BLaER1 treated with 17β-estradiol and CSF1 and Interleukin-3, amounts not matched to agents 10 nM and 100 nM (cell line): ENCODE results near the gene RPL7A.

Experiments used
- H3K27ac ChIP-seq, 11 experiments: shearing (Covaris generic); formaldehyde crosslinking; 2 replicates each; pipeline ENCODE4 v1.8.1; 2022
- H3K27me3 ChIP-seq, 11 experiments: shearing (Covaris generic); formaldehyde crosslinking; 2 replicates each; pipeline ENCODE4 v1.8.1; 2022
- H3K36me3 ChIP-seq, 11 experiments: shearing (Covaris generic); formaldehyde crosslinking; 2 replicates each; pipeline ENCODE4 v1.8.1; 2022
- H3K4me1 ChIP-seq, 10 experiments: shearing (Covaris generic); formaldehyde crosslinking; 2 replicates each; pipeline ENCODE4 v1.8.1; 2022
- H3K4me2 ChIP-seq, 11 experiments: shearing (Covaris generic); formaldehyde crosslinking; 2 replicates each; pipeline ENCODE4 v1.8.1; 2022
- H3K4me3 ChIP-seq, 10 experiments: shearing (Covaris generic); formaldehyde crosslinking; 2 replicates each; pipeline ENCODE4 v1.8.1; 2022
- H3K9ac ChIP-seq, 11 experiments: shearing (Covaris generic); formaldehyde crosslinking; 2 replicates each; pipeline ENCODE4 v1.8.1; 2022
- H3K9me3 ChIP-seq, 11 experiments: shearing (Covaris generic); formaldehyde crosslinking; replicated peaks in 1 of 11; 2 replicates each; pipeline ENCODE4 v1.8.1; 2022
- H4K20me1 ChIP-seq, 11 experiments: shearing (Covaris generic); formaldehyde crosslinking; 2 replicates each; pipeline ENCODE4 v1.8.1; 2022
- Cebpa-rat ChIP-seq, 11 experiments: shearing (Covaris generic); IDR thresholded peaks; 2 replicates each; pipeline ENCODE4 v1.8.1; 2022

RPL7A gene

DNA sequence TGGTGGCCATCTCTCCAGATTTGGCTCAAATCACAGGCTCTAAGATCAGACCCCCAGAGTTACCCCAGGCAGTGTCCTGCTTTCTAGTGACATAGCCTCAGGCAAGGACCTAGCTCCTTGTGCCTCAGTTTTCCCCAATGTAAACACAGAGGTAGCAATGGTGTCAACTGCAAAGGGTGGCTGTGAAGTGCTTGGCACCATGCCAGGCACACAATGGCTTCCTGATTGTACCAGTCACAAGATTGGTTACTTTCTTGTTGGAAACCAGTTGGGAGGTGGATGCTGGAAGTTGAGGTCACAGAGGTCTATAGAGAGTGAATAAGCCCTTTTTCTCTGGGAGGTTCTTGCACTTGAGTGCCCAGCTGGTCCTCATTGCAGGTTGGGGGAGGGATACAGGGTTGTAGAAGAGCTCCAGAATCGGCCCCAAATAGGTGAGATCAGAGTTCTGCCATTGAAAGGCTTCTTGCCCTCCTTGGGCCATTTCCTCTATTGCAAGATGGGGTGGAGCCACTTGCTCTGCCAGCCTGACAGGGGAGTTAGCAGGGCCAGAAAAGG, 30.5 kb downstream of the RPL7A start:
- H4K20me1 ChIP-seq = peaks cover 10 to 24% (median 21%) of the 10 kb centered on the region in 11 experiments; a peak in 20 of 22 replicates
- H3K9me3 ChIP-seq = peaks cover 0 to 14% (median 9%) of the 10 kb centered on the region in 11 experiments; a peak in 15 of 22 replicates
- H3K4me3 ChIP-seq = no peak overlapping the region
- H3K4me2 ChIP-seq = no peak overlapping the region
- H3K27ac ChIP-seq = no peak overlapping the region
- H3K27me3 ChIP-seq = no peaks in the 10 kb centered on the region
- no peak for TF ChIP-seq Cebpa-rat (IDR thresholded peaks at IDR 0.05)
- peaks cover 10 to 22% (median 19%) of the 10 kb centered on the region in 10 experiments for H3K4me1 ChIP-seq
- peaks cover 3 to 8% (median 5%) of the 10 kb centered on the region in 11 experiments; a peak in 21 of 22 replicates for H3K36me3 ChIP-seq
- no peak overlapping the region for H3K9ac ChIP-seq

DNA sequence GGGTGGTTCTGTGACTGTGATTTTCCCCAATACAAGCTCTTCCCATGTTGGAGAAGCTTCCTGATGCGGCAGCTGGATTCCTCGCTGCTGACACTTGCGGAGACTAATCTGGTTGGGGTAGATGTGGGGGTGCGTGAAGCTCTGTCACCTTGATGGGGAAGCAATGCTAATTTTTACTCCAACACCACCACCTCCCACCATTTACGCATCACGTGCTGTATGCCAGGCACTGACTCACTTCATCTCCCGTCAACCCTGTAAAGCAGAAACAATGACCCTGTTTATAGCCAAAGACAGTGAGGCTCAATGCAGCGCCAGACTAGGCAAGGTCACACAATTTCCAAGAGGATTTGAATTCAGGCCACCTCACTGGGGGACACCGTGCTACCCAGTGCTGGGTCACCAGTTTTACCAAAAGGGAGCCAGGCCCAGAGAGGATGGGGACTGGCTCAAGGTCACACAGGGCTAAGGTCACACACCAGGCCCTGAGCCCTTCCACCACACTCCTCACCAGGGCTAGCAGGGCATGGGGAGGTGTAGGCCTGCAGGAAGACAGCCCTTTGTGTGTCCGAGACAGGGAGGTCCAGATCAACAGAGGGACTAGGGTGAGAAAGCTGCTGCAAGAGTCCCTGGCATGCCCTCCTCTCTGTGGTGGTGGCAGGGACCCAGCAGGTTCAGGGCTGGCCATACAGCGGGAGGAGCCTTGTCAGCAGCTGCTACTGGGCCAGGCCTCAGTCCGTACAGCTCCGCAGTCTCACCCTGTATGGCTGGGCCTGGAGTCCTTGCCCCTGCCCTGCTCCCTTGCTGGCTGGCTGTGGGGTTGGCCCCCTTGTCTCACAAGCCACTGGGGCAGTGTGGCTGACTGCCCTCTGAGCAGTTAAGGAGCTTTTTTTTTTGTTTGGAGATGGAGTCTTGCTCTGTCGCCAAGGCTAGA, 31.4 kb downstream of the RPL7A start:
- Histone ChIP-seq H3K4me3 (no peak overlapping the region), H4K20me1 (peaks cover under 1 to 14% (median 11%) of the 10 kb centered on the region in 11 experiments; a peak in 18 of 22 replicates), H3K9me3 (peaks cover 0 to 14% (median 9%) of the 10 kb centered on the region in 11 experiments; a peak in 15 of 22 replicates), H3K36me3 (no peaks in the 10 kb centered on the region), H3K27me3 (no peaks in the 10 kb centered on the region), H3K9ac (no peak overlapping the region), H3K4me1 (peaks cover under 1 to 13% (median 10%) of the 10 kb centered on the region in 10 experiments; a peak in 19 of 20 replicates), H3K27ac (no peak overlapping the region), H3K4me2 (no peak overlapping the region)
- TF ChIP-seq Cebpa-rat (IDR thresholded peaks at IDR 0.05) = no peak

DNA sequence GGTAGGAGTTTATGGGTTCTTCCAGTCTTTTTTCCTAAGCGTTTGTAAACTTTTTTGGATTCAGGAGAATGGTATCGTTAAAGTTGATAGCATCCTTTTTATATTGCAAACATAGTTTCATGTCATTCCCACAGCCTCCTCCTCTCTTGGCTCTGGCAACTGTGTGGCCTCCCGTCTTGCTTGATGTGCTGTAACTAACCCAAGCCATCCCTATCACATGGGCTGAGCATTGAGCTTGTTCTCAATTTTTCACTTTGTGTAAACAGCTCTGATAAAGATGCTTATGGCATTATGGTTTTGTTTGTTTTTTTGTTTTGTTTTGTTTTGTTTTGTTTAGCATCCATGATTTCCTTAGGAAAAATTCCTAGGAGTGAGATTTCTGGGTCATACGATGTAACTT, 32.7 kb downstream of the RPL7A start:
- no peak overlapping the region for H3K9ac ChIP-seq
- no peaks in the 10 kb centered on the region for H3K36me3 ChIP-seq
- no peak for TF ChIP-seq Cebpa-rat (IDR thresholded peaks at IDR 0.05)
- H3K4me3 ChIP-seq = no peak overlapping the region
- H3K27ac ChIP-seq = no peak overlapping the region
- peaks cover 0 to 9% (median 7%) of the 10 kb centered on the region in 10 experiments; a peak in 16 of 20 replicates for H3K4me1 ChIP-seq
- H3K9me3 ChIP-seq = peaks cover 0 to 14% (median 9%) of the 10 kb centered on the region in 11 experiments; a peak in 15 of 22 replicates
- no peaks in the 10 kb centered on the region for H3K27me3 ChIP-seq
- H4K20me1 ChIP-seq = peaks cover 0 to 1% (median 0%) of the 10 kb centered on the region in 11 experiments; a peak in 5 of 22 replicates
- no peak overlapping the region for H3K4me2 ChIP-seq

- no peak overlapping the region for H3K27ac ChIP-seq
- no peaks in the 10 kb centered on the region for H4K20me1 ChIP-seq
- no peaks in the 10 kb centered on the region for H3K36me3 ChIP-seq
- H3K4me2 ChIP-seq = no peak overlapping the region
- H3K4me1 ChIP-seq = no peaks in the 10 kb centered on the region
- no peaks in the 10 kb centered on the region for H3K27me3 ChIP-seq
- no peak overlapping the region for H3K9ac ChIP-seq
- TF ChIP-seq Cebpa-rat (IDR thresholded peaks at IDR 0.05) = no peak
- H3K4me3 ChIP-seq = no peak overlapping the region
- peaks cover 0 to 11% (median 8%) of the 10 kb centered on the region in 11 experiments; a peak in 15 of 22 replicates for H3K9me3 ChIP-seq
These were observed 34.6 kb downstream of the RPL7A start for GRCh38 chr9:133382507-133383141.

GRCh38 chr9:133383438-133383837, 35.4 kb downstream of the RPL7A start:
- Histone ChIP-seq H3K9ac (no peak overlapping the region), H3K4me2 (no peak overlapping the region), H3K36me3 (no peaks in the 10 kb centered on the region), H3K27me3 (no peaks in the 10 kb centered on the region), H3K4me3 (no peak overlapping the region), H3K4me1 (no peaks in the 10 kb centered on the region), H3K27ac (no peak overlapping the region), H3K9me3 (peaks cover 0 to 2% (median under 1%) of the 10 kb centered on the region in 11 experiments; a peak in 7 of 22 replicates), H4K20me1 (no peaks in the 10 kb centered on the region)
- no peak for TF ChIP-seq Cebpa-rat (IDR thresholded peaks at IDR 0.05)

- H3K9me3 ChIP-seq = no peaks in the 10 kb centered on the region
- no peaks in the 10 kb centered on the region for H3K36me3 ChIP-seq
- no peak for TF ChIP-seq Cebpa-rat (IDR thresholded peaks at IDR 0.05)
- H4K20me1 ChIP-seq = no peaks in the 10 kb centered on the region
- no peaks in the 10 kb centered on the region for H3K27me3 ChIP-seq
- H3K4me3 ChIP-seq = no peak overlapping the region
- H3K4me2 ChIP-seq = no peak overlapping the region
- no peaks in the 10 kb centered on the region for H3K4me1 ChIP-seq
- no peak overlapping the region for H3K9ac ChIP-seq
- H3K27ac ChIP-seq = no peak overlapping the region
These were observed 36.8 kb downstream of the RPL7A start for GRCh38 chr9:133384736-133385321.

- no peak overlapping the region for H3K27ac ChIP-seq
- no peak for TF ChIP-seq Cebpa-rat (IDR thresholded peaks at IDR 0.05)
- H3K9ac ChIP-seq = no peak overlapping the region
- H3K36me3 ChIP-seq = no peaks in the 10 kb centered on the region
- no peaks in the 10 kb centered on the region for H4K20me1 ChIP-seq
- no peak overlapping the region for H3K4me2 ChIP-seq
- H3K4me1 ChIP-seq = no peaks in the 10 kb centered on the region
- peaks cover 0 to 3% (median under 1%) of the 10 kb centered on the region in 11 experiments; a peak in 7 of 22 replicates for H3K9me3 ChIP-seq
- H3K4me3 ChIP-seq = no peak overlapping the region
- H3K27me3 ChIP-seq = no peaks in the 10 kb centered on the region
These were observed 37.4 kb downstream of the RPL7A start for GRCh38 chr9:133385452-133385851.

DNA sequence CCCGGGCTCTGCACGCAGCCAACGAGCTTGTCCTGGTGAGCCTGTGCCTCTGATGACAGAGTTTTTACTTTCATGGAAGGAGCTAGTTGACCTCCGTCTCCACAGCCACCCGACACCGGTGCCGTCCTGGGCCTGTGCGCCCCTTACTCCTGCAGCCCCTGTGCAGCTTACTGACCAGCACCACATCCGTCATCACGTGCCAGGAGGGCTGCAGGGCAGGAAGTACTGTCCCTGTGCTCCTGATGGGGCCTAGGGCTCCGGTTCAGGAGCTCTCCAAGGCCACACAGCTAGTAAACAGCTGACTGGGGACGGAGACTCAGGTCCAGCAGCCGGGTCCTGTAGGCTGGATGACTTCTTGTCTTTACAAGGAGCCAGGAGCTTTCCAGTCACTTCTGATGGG, 38.3 kb downstream of the RPL7A start:
- Histone ChIP-seq H3K4me1 (no peaks in the 10 kb centered on the region), H3K4me3 (no peak overlapping the region), H3K27me3 (no peaks in the 10 kb centered on the region), H3K9me3 (peaks cover 0 to 10% (median 6%) of the 10 kb centered on the region in 11 experiments; a peak in 12 of 22 replicates), H4K20me1 (no peaks in the 10 kb centered on the region), H3K27ac (no peak overlapping the region), H3K9ac (no peak overlapping the region), H3K36me3 (no peaks in the 10 kb centered on the region), H3K4me2 (no peak overlapping the region)
- TF ChIP-seq Cebpa-rat (IDR thresholded peaks at IDR 0.05) = no peak

GRCh38 chr9:133387680-133388079, 39.7 kb downstream of the RPL7A start:
- Histone ChIP-seq H3K27me3 (no peaks in the 10 kb centered on the region), H3K36me3 (no peaks in the 10 kb centered on the region), H4K20me1 (no peaks in the 10 kb centered on the region), H3K9me3 (peaks cover 0 to 14% (median 8%) of the 10 kb centered on the region in 11 experiments; a peak in 12 of 22 replicates), H3K4me3 (no peak overlapping the region), H3K27ac (no peak overlapping the region), H3K4me1 (no peaks in the 10 kb centered on the region), H3K9ac (no peak overlapping the region), H3K4me2 (no peak overlapping the region)
- no peak for TF ChIP-seq Cebpa-rat (IDR thresholded peaks at IDR 0.05)
